ENCODE measurements around the gene TMC1.
"Not testable (repeated sequence)": the region's sequence is repeated elsewhere in the genome, so short reads cannot be mapped to it uniquely, and the experiment has no call there.

Gene TMC1

GRCh38 chr9:72542537-72542833, 21.1 kb downstream of the TMC1 start:
- not testable (repeated sequence) for H3K27ac ChIP-seq (ENCODE audit: low read length); H3K4me1 ChIP-seq (ENCODE audit: control insufficient read depth, insufficient read depth, low read length); H3K27me3 ChIP-seq (ENCODE audit: control insufficient read depth in 1 of 2, insufficient read depth in 2 of 2, low read length in 2 of 2); H3K4me3 ChIP-seq (ENCODE audit: low read length in 2 of 2); H3K9me3 ChIP-seq (ENCODE audit: control insufficient read depth in 2 of 2, low read length in 2 of 2); H3K36me3 ChIP-seq (ENCODE audit: control insufficient read depth in 2 of 2, insufficient read depth in 2 of 2, low read length in 2 of 2); H3K9ac ChIP-seq (ENCODE audit: low read length in 2 of 2)

- Histone ChIP-seq H3K4me1 (ENCODE audit: control insufficient read depth, insufficient read depth, low read length) (no peaks in the 10 kb centered on the region), H3K4me3 (ENCODE audit: low read length in 2 of 2) (no peak overlapping the region), H3K9me3 (ENCODE audit: control insufficient read depth in 2 of 2, low read length in 2 of 2) (no peaks in the 10 kb centered on the region), H3K36me3 (ENCODE audit: control insufficient read depth in 2 of 2, insufficient read depth in 2 of 2, low read length in 2 of 2) (no peaks in the 10 kb centered on the region), H3K27me3 (ENCODE audit: control insufficient read depth in 1 of 2, insufficient read depth in 2 of 2, low read length in 2 of 2) (no peaks in the 10 kb centered on the region), H3K27ac (ENCODE audit: low read length) (no peak overlapping the region), H3K9ac (ENCODE audit: low read length in 2 of 2) (no peak overlapping the region)
These were observed 21.5 kb downstream of the TMC1 start for GRCh38 chr9:72542917-72543316.

- Histone ChIP-seq H3K36me3 (ENCODE audit: control insufficient read depth in 2 of 2, insufficient read depth in 2 of 2, low read length in 2 of 2) (no peaks in the 10 kb centered on the region), H3K27ac (ENCODE audit: low read length) (no peak overlapping the region), H3K27me3 (ENCODE audit: control insufficient read depth in 1 of 2, insufficient read depth in 2 of 2, low read length in 2 of 2) (no peaks in the 10 kb centered on the region), H3K9ac (ENCODE audit: low read length in 2 of 2) (no peak overlapping the region), H3K9me3 (ENCODE audit: control insufficient read depth in 2 of 2, low read length in 2 of 2) (no peaks in the 10 kb centered on the region), H3K4me1 (ENCODE audit: control insufficient read depth, insufficient read depth, low read length) (peaks cover 5% of the 10 kb centered on the region), H3K4me3 (ENCODE audit: low read length in 2 of 2) (no peak overlapping the region)
These were observed 29.9 kb downstream of the TMC1 start for GRCh38 chr9:72551306-72551705.

GRCh38 chr9:72552356-72552755, 30.9 kb downstream of the TMC1 start:
- no peak overlapping the region for H3K4me3 ChIP-seq (ENCODE audit: low read length in 2 of 2)
- peaks cover 5% of the 10 kb centered on the region for H3K4me1 ChIP-seq (ENCODE audit: control insufficient read depth, insufficient read depth, low read length)
- H3K36me3 ChIP-seq (ENCODE audit: control insufficient read depth in 2 of 2, insufficient read depth in 2 of 2, low read length in 2 of 2): no peaks in the 10 kb centered on the region
- H3K9ac ChIP-seq (ENCODE audit: low read length in 2 of 2): no peak overlapping the region
- no peaks in the 10 kb centered on the region for H3K9me3 ChIP-seq (ENCODE audit: control insufficient read depth in 2 of 2, low read length in 2 of 2)
- H3K27me3 ChIP-seq (ENCODE audit: control insufficient read depth in 1 of 2, insufficient read depth in 2 of 2, low read length in 2 of 2): no peaks in the 10 kb centered on the region
- H3K27ac ChIP-seq (ENCODE audit: low read length): no peak overlapping the region

GRCh38 chr9:72554221-72554641, 32.8 kb downstream of the TMC1 start:
- Histone ChIP-seq H3K27ac (ENCODE audit: low read length) (no peak overlapping the region), H3K9ac (ENCODE audit: low read length in 2 of 2) (no peak overlapping the region), H3K4me3 (ENCODE audit: low read length in 2 of 2) (no peak overlapping the region), H3K27me3 (ENCODE audit: control insufficient read depth in 1 of 2, insufficient read depth in 2 of 2, low read length in 2 of 2) (no peaks in the 10 kb centered on the region), H3K4me1 (ENCODE audit: control insufficient read depth, insufficient read depth, low read length) (peaks cover 5% of the 10 kb centered on the region), H3K36me3 (ENCODE audit: control insufficient read depth in 2 of 2, insufficient read depth in 2 of 2, low read length in 2 of 2) (no peaks in the 10 kb centered on the region), H3K9me3 (ENCODE audit: control insufficient read depth in 2 of 2, low read length in 2 of 2) (no peaks in the 10 kb centered on the region)

DNA sequence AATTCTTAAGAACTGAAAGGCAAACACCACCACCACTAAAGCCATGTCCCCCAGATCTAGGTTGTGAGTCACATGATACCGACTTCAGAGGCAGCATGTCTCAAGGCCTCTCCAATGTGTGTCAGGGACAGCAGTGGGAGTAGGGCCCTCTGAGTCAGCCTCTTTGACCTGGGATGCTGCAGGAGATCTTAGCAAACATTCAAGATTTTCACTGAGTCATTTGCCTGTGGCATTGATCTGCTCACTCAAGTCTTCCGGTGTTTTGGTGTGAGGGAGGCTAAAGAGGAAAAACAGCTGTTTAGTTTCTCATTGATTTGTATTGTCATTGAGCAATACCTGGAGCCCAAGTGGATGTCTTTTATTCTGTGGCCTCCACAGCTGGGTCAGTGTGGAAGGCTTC, 36.1 kb downstream of the TMC1 start:
- Histone ChIP-seq H3K36me3 (ENCODE audit: control insufficient read depth in 2 of 2, insufficient read depth in 2 of 2, low read length in 2 of 2) (no peaks in the 10 kb centered on the region), H3K27ac (ENCODE audit: low read length) (no peak overlapping the region), H3K9me3 (ENCODE audit: control insufficient read depth in 2 of 2, low read length in 2 of 2) (no peaks in the 10 kb centered on the region), H3K4me1 (ENCODE audit: control insufficient read depth, insufficient read depth, low read length) (peaks cover 5% of the 10 kb centered on the region), H3K9ac (ENCODE audit: low read length in 2 of 2) (no peak overlapping the region), H3K27me3 (ENCODE audit: control insufficient read depth in 1 of 2, insufficient read depth in 2 of 2, low read length in 2 of 2) (no peaks in the 10 kb centered on the region), H3K4me3 (ENCODE audit: low read length in 2 of 2) (no peak overlapping the region)

DNA sequence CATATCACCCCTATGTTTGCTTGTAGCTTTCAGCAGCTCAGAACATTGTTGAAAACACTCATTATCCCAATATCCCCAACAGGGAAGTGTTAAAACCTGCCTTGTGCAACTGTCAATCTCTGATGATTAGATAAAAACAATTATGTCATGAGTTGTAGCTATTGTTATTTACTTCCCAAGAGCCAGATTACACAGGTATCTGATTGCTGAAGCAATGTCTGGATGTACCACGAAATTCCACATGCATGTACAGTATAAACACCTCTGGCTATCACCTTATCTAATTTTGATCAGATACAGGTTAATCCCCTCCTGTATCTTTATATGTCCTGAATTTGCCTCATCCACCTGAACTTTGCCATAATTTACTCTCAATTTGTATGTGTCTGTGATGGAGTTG, 38.7 kb downstream of the TMC1 start:
- Histone ChIP-seq H3K4me3 (ENCODE audit: low read length in 2 of 2) (no peak overlapping the region), H3K9ac (ENCODE audit: low read length in 2 of 2) (no peak overlapping the region), H3K4me1 (ENCODE audit: control insufficient read depth, insufficient read depth, low read length) (no peaks in the 10 kb centered on the region), H3K36me3 (ENCODE audit: control insufficient read depth in 2 of 2, insufficient read depth in 2 of 2, low read length in 2 of 2) (no peaks in the 10 kb centered on the region), H3K27me3 (ENCODE audit: control insufficient read depth in 1 of 2, insufficient read depth in 2 of 2, low read length in 2 of 2) (no peaks in the 10 kb centered on the region), H3K27ac (ENCODE audit: low read length) (no peak overlapping the region), H3K9me3 (ENCODE audit: control insufficient read depth in 2 of 2, low read length in 2 of 2) (no peaks in the 10 kb centered on the region)

DNA sequence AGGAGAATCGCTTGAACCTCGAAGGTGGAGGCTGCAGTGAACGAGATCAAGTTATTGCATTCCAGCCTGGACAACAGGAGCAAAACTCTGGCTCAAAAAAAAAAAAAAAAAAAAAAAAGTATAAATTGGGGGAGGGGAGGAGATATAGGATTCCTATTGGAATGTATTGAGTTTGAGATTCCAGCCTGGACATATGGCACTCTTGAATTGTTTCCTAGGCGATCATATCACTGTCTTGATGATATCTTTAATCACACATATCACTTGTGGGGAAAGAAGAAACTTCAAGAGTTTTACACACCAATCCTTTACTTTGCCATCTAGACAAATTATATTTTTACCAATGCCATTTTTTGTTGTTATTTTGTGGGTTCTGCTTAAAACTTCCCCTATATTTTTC, 42.4 kb downstream of the TMC1 start:
- Histone ChIP-seq H3K4me3 (ENCODE audit: low read length in 2 of 2) (no peak overlapping the region), H3K4me1 (ENCODE audit: control insufficient read depth, insufficient read depth, low read length) (no peaks in the 10 kb centered on the region), H3K9ac (ENCODE audit: low read length in 2 of 2) (no peak overlapping the region), H3K27me3 (ENCODE audit: control insufficient read depth in 1 of 2, insufficient read depth in 2 of 2, low read length in 2 of 2) (no peaks in the 10 kb centered on the region), H3K27ac (ENCODE audit: low read length) (no peak overlapping the region), H3K36me3 (ENCODE audit: control insufficient read depth in 2 of 2, insufficient read depth in 2 of 2, low read length in 2 of 2) (no peaks in the 10 kb centered on the region), H3K9me3 (ENCODE audit: control insufficient read depth in 2 of 2, low read length in 2 of 2) (no peaks in the 10 kb centered on the region)

DNA sequence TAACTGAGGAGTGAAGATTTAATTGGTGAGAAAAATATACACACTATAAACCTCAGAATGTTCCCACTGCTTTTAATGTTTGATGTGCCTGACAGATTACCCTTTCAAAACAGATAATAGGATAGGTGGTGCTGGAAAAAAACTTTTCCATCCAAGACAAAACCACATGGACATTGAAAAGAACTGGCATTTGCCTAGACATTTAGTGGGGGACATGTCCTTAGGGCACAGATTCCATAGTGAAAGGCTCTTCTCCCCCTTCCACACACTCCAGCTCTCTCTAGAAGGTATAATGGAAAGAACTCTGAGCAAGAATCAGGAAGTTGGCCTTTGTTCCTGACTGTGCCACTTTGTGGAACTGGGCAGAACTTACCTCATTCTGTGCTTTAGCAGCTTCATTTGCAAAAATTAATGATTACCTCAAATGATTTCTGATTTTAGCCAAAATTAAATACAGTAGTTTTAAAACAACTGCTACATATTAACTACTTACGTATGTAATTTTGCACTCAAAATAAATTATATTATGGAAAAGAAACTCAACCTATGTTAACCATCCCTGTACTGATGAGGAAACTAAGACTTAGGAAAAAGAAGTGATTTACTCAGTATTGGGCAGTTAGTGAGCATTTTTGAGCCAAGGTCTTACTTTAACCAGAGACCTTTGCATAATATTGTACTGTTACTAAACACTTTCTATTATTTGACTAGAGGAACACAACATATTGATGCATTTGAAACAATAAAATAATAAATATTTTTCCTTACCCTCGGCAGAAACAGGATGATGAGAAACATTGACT, 43.3 kb downstream of the TMC1 start:
- Histone ChIP-seq H3K9ac (ENCODE audit: low read length in 2 of 2) (no peak overlapping the region), H3K4me3 (ENCODE audit: low read length in 2 of 2) (no peak overlapping the region), H3K4me1 (ENCODE audit: control insufficient read depth, insufficient read depth, low read length) (no peaks in the 10 kb centered on the region), H3K9me3 (ENCODE audit: control insufficient read depth in 2 of 2, low read length in 2 of 2) (no peaks in the 10 kb centered on the region), H3K27me3 (ENCODE audit: control insufficient read depth in 1 of 2, insufficient read depth in 2 of 2, low read length in 2 of 2) (no peaks in the 10 kb centered on the region), H3K27ac (ENCODE audit: low read length) (no peak overlapping the region), H3K36me3 (ENCODE audit: control insufficient read depth in 2 of 2, insufficient read depth in 2 of 2, low read length in 2 of 2) (no peaks in the 10 kb centered on the region)

DNA sequence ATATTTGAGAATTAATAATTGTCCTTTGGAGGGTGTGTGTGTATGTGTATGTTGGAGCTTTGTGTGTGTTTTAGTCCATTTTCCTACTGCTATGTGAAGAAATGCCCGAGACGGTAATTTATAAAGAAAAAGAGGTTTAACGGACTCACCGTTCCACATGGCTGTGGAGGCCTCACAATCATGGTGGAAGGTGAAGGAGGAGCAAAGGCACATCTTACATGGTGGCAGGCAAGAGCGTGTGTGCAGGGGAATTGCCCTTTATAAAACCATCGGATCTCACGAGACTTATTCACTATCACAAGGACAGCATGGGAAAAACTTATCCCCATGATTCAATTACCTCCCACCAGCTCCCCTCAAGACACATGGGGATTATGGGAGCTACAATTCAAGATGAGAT, 44.1 kb downstream of the TMC1 start:
- no peaks in the 10 kb centered on the region for H3K9me3 ChIP-seq (ENCODE audit: control insufficient read depth in 2 of 2, low read length in 2 of 2)
- H3K27me3 ChIP-seq (ENCODE audit: control insufficient read depth in 1 of 2, insufficient read depth in 2 of 2, low read length in 2 of 2): no peaks in the 10 kb centered on the region

DNA sequence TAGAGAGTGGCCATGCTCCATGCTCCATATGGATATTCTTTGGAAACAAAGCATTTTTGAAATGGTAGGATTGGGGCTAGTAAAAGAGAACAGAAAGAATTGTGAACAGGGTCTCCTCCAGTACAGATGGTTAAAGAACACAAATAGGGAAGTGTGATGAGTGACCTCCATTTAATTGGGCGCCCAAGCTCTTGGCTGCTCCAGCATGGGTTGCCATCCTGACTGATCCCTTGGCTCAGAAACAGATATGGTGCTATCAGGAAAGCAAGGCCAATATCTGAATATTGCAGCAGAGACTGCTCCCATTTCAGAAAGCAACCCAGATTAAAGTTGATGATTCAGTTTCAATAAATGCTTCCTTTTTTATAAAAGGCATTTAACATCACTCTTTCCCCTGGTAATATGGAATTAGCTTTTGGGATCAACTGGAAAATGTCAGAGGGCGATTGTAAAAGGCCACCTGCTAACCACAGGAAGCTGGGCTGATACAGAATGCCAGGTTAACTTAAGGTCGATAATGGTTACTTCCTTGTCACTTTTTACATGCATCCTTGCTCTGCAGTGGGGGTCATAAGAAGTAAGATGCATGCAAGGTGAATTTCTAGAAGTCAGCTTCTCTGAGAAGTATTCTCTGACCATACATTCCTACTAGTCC, 52.9 kb downstream of the TMC1 start:
- H3K27me3 ChIP-seq (ENCODE audit: control insufficient read depth in 1 of 2, insufficient read depth in 2 of 2, low read length in 2 of 2): no peaks in the 10 kb centered on the region
- H3K36me3 ChIP-seq (ENCODE audit: control insufficient read depth in 2 of 2, insufficient read depth in 2 of 2, low read length in 2 of 2): no peaks in the 10 kb centered on the region
- no peak overlapping the region for H3K9ac ChIP-seq (ENCODE audit: low read length in 2 of 2)
- no peaks in the 10 kb centered on the region for H3K9me3 ChIP-seq (ENCODE audit: control insufficient read depth in 2 of 2, low read length in 2 of 2)
- no peak overlapping the region for H3K4me3 ChIP-seq (ENCODE audit: low read length in 2 of 2)
- H3K4me1 ChIP-seq (ENCODE audit: control insufficient read depth, insufficient read depth, low read length): peaks cover 4% of the 10 kb centered on the region
- H3K27ac ChIP-seq (ENCODE audit: low read length): no peak overlapping the region

More for the DNA sequence above, 44.1 kb downstream of the TMC1 start:
- Histone ChIP-seq H3K9ac (ENCODE audit: low read length in 2 of 2) (no peak overlapping the region), H3K4me1 (ENCODE audit: control insufficient read depth, insufficient read depth, low read length) (no peaks in the 10 kb centered on the region), H3K27ac (ENCODE audit: low read length) (no peak overlapping the region), H3K4me3 (ENCODE audit: low read length in 2 of 2) (no peak overlapping the region), H3K36me3 (ENCODE audit: control insufficient read depth in 2 of 2, insufficient read depth in 2 of 2, low read length in 2 of 2) (no peaks in the 10 kb centered on the region)
